Ovary (tissue), 3 donors: ENCODE results near the gene PLA2G1B.

Experiments used
- EP300 ChIP-seq: sonication (generic); formaldehyde crosslinking; IDR thresholded peaks from one replicate; pipeline ENCODE4 v1.6.1; 2017; ENCODE audit warnings: antibody characterized with exemption
- POLR2A ChIP-seq: fragments of 450-650 bp; IDR thresholded peaks from one replicate; pipeline ENCODE4 v1.6.1; 2017; ENCODE audit warnings: antibody characterized with exemption, mild to moderate bottlenecking, moderate library complexity
- TF ChIP-seq, protein P1 (sequence below), 3 donors: fragments of 450-650 bp in 2 of 3; fragments of 200-600 bp in 1 of 3; IDR thresholded peaks; one replicate each; pipeline versions ENCODE4 v1.5.1 to v1.8.0; 2016 to 2022; ENCODE audit warnings: antibody characterized with exemption in 3 of 3, mild to moderate bottlenecking in 1 of 3
- donor health status: DM: no; HTN: no; CAD: no.

DNA sequence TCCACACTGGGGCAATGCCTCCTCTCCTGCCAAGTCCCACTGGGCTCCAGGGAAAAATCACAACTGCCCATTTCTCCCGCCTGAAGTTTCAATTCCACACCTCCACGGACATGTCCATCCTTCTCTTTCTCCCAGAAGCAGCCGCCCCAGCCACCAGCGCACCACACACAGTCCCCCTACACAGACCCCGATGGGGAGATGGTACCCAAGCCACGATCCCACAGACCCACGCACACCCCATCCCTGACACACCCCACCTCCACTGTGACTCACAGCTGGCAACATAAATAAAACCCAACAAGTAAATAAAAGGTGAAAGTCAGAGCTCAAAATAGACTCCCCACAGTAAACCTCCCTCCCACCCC is 38.7 kb upstream of the PLA2G1B start:
- TF ChIP-seq POLR2A (no peak), EP300 (no peak)
- TF ChIP-seq, protein P1, sequence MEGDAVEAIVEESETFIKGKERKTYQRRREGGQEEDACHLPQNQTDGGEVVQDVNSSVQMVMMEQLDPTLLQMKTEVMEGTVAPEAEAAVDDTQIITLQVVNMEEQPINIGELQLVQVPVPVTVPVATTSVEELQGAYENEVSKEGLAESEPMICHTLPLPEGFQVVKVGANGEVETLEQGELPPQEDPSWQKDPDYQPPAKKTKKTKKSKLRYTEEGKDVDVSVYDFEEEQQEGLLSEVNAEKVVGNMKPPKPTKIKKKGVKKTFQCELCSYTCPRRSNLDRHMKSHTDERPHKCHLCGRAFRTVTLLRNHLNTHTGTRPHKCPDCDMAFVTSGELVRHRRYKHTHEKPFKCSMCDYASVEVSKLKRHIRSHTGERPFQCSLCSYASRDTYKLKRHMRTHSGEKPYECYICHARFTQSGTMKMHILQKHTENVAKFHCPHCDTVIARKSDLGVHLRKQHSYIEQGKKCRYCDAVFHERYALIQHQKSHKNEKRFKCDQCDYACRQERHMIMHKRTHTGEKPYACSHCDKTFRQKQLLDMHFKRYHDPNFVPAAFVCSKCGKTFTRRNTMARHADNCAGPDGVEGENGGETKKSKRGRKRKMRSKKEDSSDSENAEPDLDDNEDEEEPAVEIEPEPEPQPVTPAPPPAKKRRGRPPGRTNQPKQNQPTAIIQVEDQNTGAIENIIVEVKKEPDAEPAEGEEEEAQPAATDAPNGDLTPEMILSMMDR (IDR thresholded peaks at IDR 0.05) = no peak
